ENCODE measurements around the gene HABP2.

Gene HABP2

GRCh38 chr10:113527211-113527906, 25.5 kb upstream of the HABP2 start:
- DNase-seq: no peak

- no peak for DNase-seq
Observed at GRCh38 chr10:113528876-113529275, 24.0 kb upstream of the HABP2 start.

- DNase-seq: no peak
Observed at GRCh38 chr10:113529575-113529974, 23.3 kb upstream of the HABP2 start.

- no peak for DNase-seq
Observed at GRCh38 chr10:113530476-113530875, 22.4 kb upstream of the HABP2 start.

- no peak for DNase-seq
Observed at GRCh38 chr10:113532724-113533123, 20.1 kb upstream of the HABP2 start.

- no peak for DNase-seq
Observed at GRCh38 chr10:113533801-113534200, 19.1 kb upstream of the HABP2 start.

- DNase-seq: no peak
Observed at GRCh38 chr10:113534423-113534822, 18.4 kb upstream of the HABP2 start.

- no peak for DNase-seq
Observed at GRCh38 chr10:113537672-113538071, 15.2 kb upstream of the HABP2 start.

GRCh38 chr10:113538151-113538550, 14.7 kb upstream of the HABP2 start:
- DNase-seq: no peak

GRCh38 chr10:113539789-113540188, 13.1 kb upstream of the HABP2 start:
- no peak for DNase-seq

GRCh38 chr10:113540845-113541548, 11.9 kb upstream of the HABP2 start:
- no peak for DNase-seq

- DNase-seq: no peak
Observed at GRCh38 chr10:113541549-113541927, 11.3 kb upstream of the HABP2 start.

GRCh38 chr10:113543107-113543955, 9.5 kb upstream of the HABP2 start:
- DNase-seq: no peak

GRCh38 chr10:113544392-113544791, 8.5 kb upstream of the HABP2 start:
- no peak for DNase-seq

GRCh38 chr10:113547426-113547825, 5.4 kb upstream of the HABP2 start:
- no peak for DNase-seq

GRCh38 chr10:113549856-113550255, 3.0 kb upstream of the HABP2 start:
- DNase-seq: no peak

GRCh38 chr10:113550365-113550764, 2.5 kb upstream of the HABP2 start:
- DNase-seq: no peak

- no peak for DNase-seq
Observed at GRCh38 chr10:113552014-113552413, 839 bp upstream of the HABP2 start.

GRCh38 chr10:113553149-113553548, 296 bp downstream of the HABP2 start:
- no peak for DNase-seq

GRCh38 chr10:113554214-113554613, 1.4 kb downstream of the HABP2 start:
- DNase-seq: no peak

- DNase-seq: no peak
Observed at GRCh38 chr10:113555245-113555644, 2.4 kb downstream of the HABP2 start.

- no peak for DNase-seq
Observed at GRCh38 chr10:113555751-113556150, 2.9 kb downstream of the HABP2 start.

GRCh38 chr10:113557424-113557862, 4.6 kb downstream of the HABP2 start:
- no peak for DNase-seq

- DNase-seq: no peak
Observed at GRCh38 chr10:113557903-113558321, 5.1 kb downstream of the HABP2 start.

All from NCI-H2081 treated with DMSO at 0.1 percent for 48 hours (cell line).